Choroid plexus epithelial cell (primary cell): ENCODE measurements around the gene GGPS1.
A peak's percentile ranks its signal among the peaks of the same experiment; 100 is the strongest.
"Not testable (repeated sequence)": the region's sequence is repeated elsewhere in the genome, so short reads cannot be mapped to it uniquely, and the experiment has no call there.

Source experiments
- DNase-seq: peaks from one replicate; pipeline ENCODE4 v3.0.0-alpha.2; 2010; ENCODE audit warnings: low read depth
- H3K4me3 ChIP-seq: 2 replicates; pipeline ENCODE4 v1.5.1; 2011; ENCODE audit warnings: low read depth, mild to moderate bottlenecking, control low read depth, low read length, moderate library complexity
- CTCF ChIP-seq: conservative IDR thresholded peaks from 2 replicates; pipeline ENCODE4 v1.5.1; 2011; ENCODE audit warnings: low read depth, mild to moderate bottlenecking, control low read depth, inconsistent platforms, low read length, moderate library complexity

The GGPS1 gene

GRCh38 chr1:235328271-235329138 lies at the start of gene GGPS1:
Gene GGPS1, plus strand, starts transcription at chr1:235328570. Its CDS starts 6,695 bp downstream, at chr1:235335265.
- peak within 1 kb of the TSS; percentile 96 for H3K4me3 ChIP-seq
- no peak for TF ChIP-seq CTCF
- peak; percentile 100 for DNase-seq

- TF ChIP-seq CTCF, result no peak
- no peak for DNase-seq
- no peak overlapping the region for H3K4me3 ChIP-seq
These were observed 49.5 kb upstream of the GGPS1 start for GRCh38 chr1:235278915-235279292.

GRCh38 chr1:235279694-235280093 lies 48.7 kb upstream of the GGPS1 start:
- TF ChIP-seq CTCF, result no peak
- no peak for DNase-seq
- H3K4me3 ChIP-seq, result no peak overlapping the region

GRCh38 chr1:235280467-235280866 lies 47.9 kb upstream of the GGPS1 start:
- TF ChIP-seq CTCF, result no peak
- no peak overlapping the region for H3K4me3 ChIP-seq
- no peak for DNase-seq

GRCh38 chr1:235283636-235284035 lies 44.7 kb upstream of the GGPS1 start:
- H3K4me3 ChIP-seq, DNase-seq: not testable (repeated sequence)

GRCh38 chr1:235284231-235284769 lies 44.1 kb upstream of the GGPS1 start:
- H3K4me3 ChIP-seq, result no peak overlapping the region
- no peak for DNase-seq
- TF ChIP-seq CTCF, result no peak

GRCh38 chr1:235286667-235287066 lies 41.7 kb upstream of the GGPS1 start:
- DNase-seq, result no peak

More at GRCh38 chr1:235286667-235287066, 41.7 kb upstream of the GGPS1 start:
- no peak overlapping the region for H3K4me3 ChIP-seq
- no peak for TF ChIP-seq CTCF
